H9 (cell line): ENCODE data around the gene TNFRSF18. TPM values are rescaled to one million over a fixed set of nuclear protein-coding genes. Genes with fewer than 3 reads are reported as not detected.

Experiments used
- DNase-seq: peaks from one replicate; pipeline ENCODE4 v3.0.0-alpha.2; 2017
- H2AFZ ChIP-seq: one replicate; pipeline ENCODE4 v1.6.1; 2013; ENCODE audit warnings: mild to moderate bottlenecking, low read length, control low read depth, moderate library complexity
- H2AK5ac ChIP-seq: 2 replicates; pipeline ENCODE4 v1.6.1; 2013; ENCODE audit warnings: low read length, control low read depth, mixed read lengths; ENCODE audit not compliant: insufficient read length
- H2BK120ac ChIP-seq: one replicate; pipeline ENCODE4 v1.6.1; 2013; ENCODE audit warnings: low read depth, mild to moderate bottlenecking, low read length, control low read depth, inconsistent platforms; ENCODE audit not compliant: poor library complexity, severe bottlenecking
- H2BK12ac ChIP-seq: 2 replicates; pipeline ENCODE4 v1.6.1; 2013; ENCODE audit warnings: low read length, control low read depth, mixed read lengths, low read depth; ENCODE audit not compliant: insufficient read length
- H2BK15ac ChIP-seq: 2 replicates; pipeline ENCODE4 v1.6.1; 2013; ENCODE audit warnings: low read depth, low read length, control low read depth
- H2BK20ac ChIP-seq: one replicate; pipeline ENCODE4 v1.6.1; 2013; ENCODE audit warnings: low read depth, mild to moderate bottlenecking, low read length, control low read depth, inconsistent platforms; ENCODE audit not compliant: poor library complexity, severe bottlenecking
- H2BK5ac ChIP-seq: 2 replicates; pipeline ENCODE4 v1.6.1; 2013; ENCODE audit warnings: low read length, control low read depth, mixed read lengths; ENCODE audit not compliant: insufficient read length
- H3K14ac ChIP-seq: 2 replicates; pipeline ENCODE4 v1.6.1; 2013; ENCODE audit warnings: low read length, control low read depth; ENCODE audit not compliant: insufficient read depth
- H3K18ac ChIP-seq: 2 replicates; pipeline ENCODE4 v1.6.1; 2013; ENCODE audit warnings: low read depth, mild to moderate bottlenecking, mixed read lengths, low read length, control low read depth; ENCODE audit not compliant: insufficient read length
- H3K23ac ChIP-seq: 2 replicates; pipeline ENCODE4 v1.6.1; 2013; ENCODE audit warnings: low read length, control low read depth, mixed read lengths, low read depth; ENCODE audit not compliant: insufficient read length
- H3K23me2 ChIP-seq: 2 replicates; pipeline ENCODE4 v1.6.1; 2013; ENCODE audit warnings: low read depth, mild to moderate bottlenecking, mixed read lengths, low read length, control low read depth; ENCODE audit not compliant: insufficient read length, poor library complexity, severe bottlenecking
- H3K27ac ChIP-seq: 2 replicates; pipeline ENCODE4 v1.5.1; 2013; ENCODE audit warnings: low read length, control low read depth, mixed read lengths, low read depth; ENCODE audit not compliant: insufficient read length
- H3K27me3 ChIP-seq: 2 replicates; pipeline ENCODE4 v1.6.1; 2013; ENCODE audit warnings: low read length, control low read depth, inconsistent platforms; ENCODE audit not compliant: insufficient read depth
- H3K4ac ChIP-seq: 2 replicates; pipeline ENCODE4 v1.6.1; 2013; ENCODE audit warnings: low read depth, mild to moderate bottlenecking, control low read depth, inconsistent platforms, low read length, moderate library complexity
- H3K4me1 ChIP-seq: 2 replicates; pipeline ENCODE4 v1.6.1; 2013; ENCODE audit warnings: low read length, control low read depth, inconsistent platforms; ENCODE audit not compliant: insufficient read depth
- H3K4me2 ChIP-seq: 2 replicates; pipeline ENCODE4 v1.6.1; 2013; ENCODE audit warnings: low read length, control low read depth, mixed read lengths; ENCODE audit not compliant: insufficient read length, insufficient read depth
- H3K56ac ChIP-seq: 2 replicates; pipeline ENCODE4 v1.6.1; 2013; ENCODE audit warnings: low read depth, mild to moderate bottlenecking, mixed read lengths, low read length, control low read depth; ENCODE audit not compliant: insufficient read length
- H3K79me1 ChIP-seq: 2 replicates; pipeline ENCODE4 v1.6.1; 2013; ENCODE audit warnings: low read depth, mild to moderate bottlenecking, moderate library complexity, low read length, control low read depth, inconsistent platforms; ENCODE audit not compliant: insufficient read depth, poor library complexity, severe bottlenecking
- H3K79me2 ChIP-seq: 2 replicates; pipeline ENCODE4 v1.6.1; 2013; ENCODE audit warnings: low read length, control low read depth, inconsistent platforms; ENCODE audit not compliant: insufficient read depth
- H3K9ac ChIP-seq: 2 replicates; pipeline ENCODE4 v1.6.1; 2013; ENCODE audit warnings: low read length, control low read depth, mixed read lengths; ENCODE audit not compliant: insufficient read length; ENCODE audit errors: extremely low read depth
- H3K9me3 ChIP-seq: one replicate; pipeline ENCODE4 v1.6.1; 2013; ENCODE audit warnings: low read depth, low read length, inconsistent platforms; ENCODE audit not compliant: control insufficient read depth
- H3T11ph ChIP-seq: one replicate; pipeline ENCODE4 v1.6.1; 2013; ENCODE audit warnings: mild to moderate bottlenecking, low read length, control low read depth, inconsistent platforms
- H4K20me1 ChIP-seq: one replicate; pipeline ENCODE4 v1.6.1; 2013; ENCODE audit not compliant: control insufficient read depth, insufficient read length, insufficient read depth
- H4K5ac ChIP-seq: 2 replicates; pipeline ENCODE4 v1.6.1; 2013; ENCODE audit warnings: low read depth, mild to moderate bottlenecking, mixed read lengths, low read length, control low read depth; ENCODE audit not compliant: insufficient read length
- H4K8ac ChIP-seq: replicated peaks from 2 replicates; pipeline ENCODE4 v1.6.1; 2013; ENCODE audit warnings: low read length, control low read depth, mixed read lengths, low read depth; ENCODE audit not compliant: insufficient read length
- H4K91ac ChIP-seq: 2 replicates; pipeline ENCODE4 v1.6.1; 2013; ENCODE audit warnings: low read depth, mild to moderate bottlenecking, moderate library complexity, mixed read lengths, low read length, control low read depth; ENCODE audit not compliant: insufficient read length
- H3K27ac Mint-ChIP-seq, 3 experiments: 2 replicates in 2 of 3; 3 replicates in 1 of 3; pipeline ENCODE4 v1.8.0; 2020 to 2021; ENCODE audit warnings: mixed read lengths in 3 of 3, mild to moderate bottlenecking in 1 of 3, moderate library complexity in 1 of 3
- H3K27me3 Mint-ChIP-seq: 2 replicates; pipeline ENCODE4 v1.8.0; 2021; ENCODE audit warnings: low read depth, mild to moderate bottlenecking, moderate library complexity, mixed read lengths
- H3K36me3 Mint-ChIP-seq, 3 experiments: 2 replicates in 2 of 3; 3 replicates in 1 of 3; pipeline ENCODE4 v1.8.0; 2020 to 2021; ENCODE audit warnings: low read depth in 3 of 3, mixed read lengths in 3 of 3; ENCODE audit not compliant: insufficient read depth in 1 of 3
- H3K4me1 Mint-ChIP-seq, 2 experiments: 2 replicates each; pipeline ENCODE4 v1.8.0; 2020; ENCODE audit warnings: mixed read lengths in 2 of 2
- H3K4me3 Mint-ChIP-seq, 2 experiments: 2 replicates in 1 of 2; 3 replicates in 1 of 2; pipeline ENCODE4 v1.8.0; 2020 to 2021; ENCODE audit warnings: mild to moderate bottlenecking in 2 of 2, mixed read lengths in 2 of 2, moderate library complexity in 1 of 2
- H3K9me3 Mint-ChIP-seq, 2 experiments: 2 replicates in 1 of 2; 3 replicates in 1 of 2; pipeline ENCODE4 v1.8.0; 2020; ENCODE audit warnings: mild to moderate bottlenecking in 2 of 2, mixed read lengths in 2 of 2, moderate library complexity in 1 of 2
- WGBS: extraction: QIAGEN DNeasy Blood & Tissue Kit; methylation state at CpG from one replicate; pipeline ENCODE4 v1.1.7; 2013; ENCODE audit warnings: missing lambda C conversion rate, low lambda C conversion rate, mixed read lengths; ENCODE audit not compliant: insufficient read length; ENCODE audit errors: extremely low coverage; 5-methylcytosine and 5-hydroxymethylcytosine counted together
- total RNA-seq: library from RNA; stranded (reverse); gene quantifications from 2 replicates; pipeline ENCODE4 v1.2.1, GENCODE V29; 2021
- TF ChIP-seq, protein P1 (sequence below): fragments of 200-600 bp; sonication (generic); conservative IDR thresholded peaks from 3 replicates; pipeline ENCODE4 v1.8.0; 2021; ENCODE audit warnings: antibody characterized with exemption, mild to moderate bottlenecking

TNFRSF18 gene
- total RNA-seq, 1 experiment from 2014 or later, result 2.0 TPM

DNA sequence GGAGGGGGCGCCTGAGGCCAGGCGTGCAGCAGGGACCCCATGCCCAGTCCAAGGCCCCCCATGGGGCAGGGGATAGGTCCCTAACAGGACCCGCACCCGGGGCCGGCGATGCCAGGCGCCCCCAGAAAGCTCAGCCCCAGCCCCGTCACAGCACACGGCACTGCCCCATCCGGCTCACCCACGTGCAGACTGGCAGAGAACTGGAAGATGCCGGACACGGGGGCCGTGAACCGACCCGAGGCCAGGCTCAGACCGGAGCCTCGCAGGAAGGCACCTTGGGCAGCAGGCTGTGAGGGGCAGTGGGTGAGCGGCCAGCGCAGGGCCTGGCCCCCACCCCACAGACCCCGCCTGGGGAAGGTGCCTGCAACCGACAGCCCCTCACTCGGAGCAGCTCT lies 36.9 kb upstream of the TNFRSF18 start:
- H4K91ac ChIP-seq, result no peak overlapping the region
- no peak overlapping the region for H2BK12ac ChIP-seq
- TF ChIP-seq, protein P1, sequence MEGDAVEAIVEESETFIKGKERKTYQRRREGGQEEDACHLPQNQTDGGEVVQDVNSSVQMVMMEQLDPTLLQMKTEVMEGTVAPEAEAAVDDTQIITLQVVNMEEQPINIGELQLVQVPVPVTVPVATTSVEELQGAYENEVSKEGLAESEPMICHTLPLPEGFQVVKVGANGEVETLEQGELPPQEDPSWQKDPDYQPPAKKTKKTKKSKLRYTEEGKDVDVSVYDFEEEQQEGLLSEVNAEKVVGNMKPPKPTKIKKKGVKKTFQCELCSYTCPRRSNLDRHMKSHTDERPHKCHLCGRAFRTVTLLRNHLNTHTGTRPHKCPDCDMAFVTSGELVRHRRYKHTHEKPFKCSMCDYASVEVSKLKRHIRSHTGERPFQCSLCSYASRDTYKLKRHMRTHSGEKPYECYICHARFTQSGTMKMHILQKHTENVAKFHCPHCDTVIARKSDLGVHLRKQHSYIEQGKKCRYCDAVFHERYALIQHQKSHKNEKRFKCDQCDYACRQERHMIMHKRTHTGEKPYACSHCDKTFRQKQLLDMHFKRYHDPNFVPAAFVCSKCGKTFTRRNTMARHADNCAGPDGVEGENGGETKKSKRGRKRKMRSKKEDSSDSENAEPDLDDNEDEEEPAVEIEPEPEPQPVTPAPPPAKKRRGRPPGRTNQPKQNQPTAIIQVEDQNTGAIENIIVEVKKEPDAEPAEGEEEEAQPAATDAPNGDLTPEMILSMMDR, result no peak
- no peaks in the 10 kb centered on the region for H3K79me2 ChIP-seq
- no peak overlapping the region for H2BK120ac ChIP-seq
- no CpG with 5 or more reads among the region's 23 CpGs for WGBS
- Mint-ChIP-seq H3K4me3 (no peak overlapping the region), H3K27ac (no peak overlapping the region), H3K9me3 (no peaks in the 10 kb centered on the region), H3K36me3 (no peaks in the 10 kb centered on the region), H3K27me3 (peaks cover 15% of the 10 kb centered on the region), H3K4me1 (peaks cover 0 to 4% of the 10 kb centered on the region in 2 experiments; a peak in 2 of 4 replicates)
- no peak overlapping the region for H3K9ac ChIP-seq
- H2BK15ac ChIP-seq, result no peak overlapping the region
- no peak overlapping the region for H2BK20ac ChIP-seq
- H2AFZ ChIP-seq, result no peak overlapping the region
- H2AK5ac ChIP-seq, result no peak overlapping the region
- no peaks in the 10 kb centered on the region for H3K4me1 ChIP-seq
- no peaks in the 10 kb centered on the region for H3K23me2 ChIP-seq
- no peak overlapping the region for H3K27ac ChIP-seq
- DNase-seq, result no peak
- H3K9me3 ChIP-seq, result no peaks in the 10 kb centered on the region
- no peak overlapping the region for H3K23ac ChIP-seq
- H3T11ph ChIP-seq, result no peak overlapping the region
- H2BK5ac ChIP-seq, result no peak overlapping the region
- no peaks in the 10 kb centered on the region for H4K20me1 ChIP-seq
- no peak overlapping the region for H4K8ac ChIP-seq
- no peak overlapping the region for H3K18ac ChIP-seq
- no peak overlapping the region; the same call in 1 of the 2 replicates for H3K14ac ChIP-seq
- H3K56ac ChIP-seq, result no peak overlapping the region
- no peak overlapping the region for H4K5ac ChIP-seq
- no peaks in the 10 kb centered on the region for H3K27me3 ChIP-seq
- no peak overlapping the region for H3K4ac ChIP-seq
- no peaks in the 10 kb centered on the region for H3K79me1 ChIP-seq
- H3K4me2 ChIP-seq, result no peak overlapping the region
